ENCODE data around the gene TCF4. TPM values are rescaled to one million over a fixed set of nuclear protein-coding genes. Genes with fewer than 3 reads are reported as not detected.

The TCF4 gene
- polyA plus RNA-seq, 1 donor (not counting 4 experiments of a cell fraction or from before 2014, with no cell fraction given), result 9.7 TPM

DNA sequence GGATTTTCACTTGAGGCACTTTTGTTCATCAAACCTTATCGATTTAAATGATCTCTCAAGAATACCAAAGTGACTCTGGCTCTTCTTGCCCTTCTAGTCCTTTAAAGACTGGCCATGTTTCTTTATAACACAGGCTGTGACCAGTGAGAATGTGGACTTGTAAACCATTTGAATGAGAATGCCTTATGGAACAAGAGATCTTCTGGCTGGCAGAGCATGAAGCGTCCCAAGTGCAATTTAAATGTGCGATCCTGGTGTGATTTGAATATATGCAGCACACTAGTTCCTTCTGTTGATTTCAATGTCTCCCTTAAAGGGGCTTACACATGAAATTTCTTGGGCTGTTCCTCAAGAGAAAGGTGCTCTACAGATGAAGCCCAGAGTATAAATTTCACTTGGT is 366.4 kb downstream of the TCF4 start:
- Histone ChIP-seq H3K4me3 (ENCODE audit: control insufficient read depth in 2 of 3, extremely low read depth in 1 of 3, insufficient read depth in 2 of 3, low read depth in 1 of 3, low read length in 3 of 3) (no peak overlapping the region), H3K79me2 (ENCODE audit: control insufficient read depth, insufficient read depth, low read length) (no peaks in the 10 kb centered on the region), H3K4me2 (ENCODE audit: control insufficient read depth, extremely low read depth, insufficient read depth, low read depth, low read length) (no peak overlapping the region), H3K9me3 (ENCODE audit: control insufficient read depth, low read depth, low read length) (no peaks in the 10 kb centered on the region), H2AFZ (ENCODE audit: control insufficient read depth, low read length) (no peak overlapping the region), H3K9me1 (ENCODE audit: control insufficient read depth, extremely low read depth, insufficient read depth, low read length) (no peaks in the 10 kb centered on the region), H3K4me1 (ENCODE audit: control insufficient read depth, extremely low read depth, insufficient read depth, low read length) (no peaks in the 10 kb centered on the region), H3K27ac (ENCODE audit: control insufficient read depth, insufficient read depth, low read length) (no peak overlapping the region), H3K36me3 (ENCODE audit: control insufficient read depth in 2 of 2, extremely low read depth in 1 of 2, insufficient read depth in 2 of 2, low read length in 2 of 2) (no peaks in the 10 kb centered on the region), H4K20me1 (ENCODE audit: control insufficient read depth, extremely low read depth, insufficient read depth, low read length) (no peaks in the 10 kb centered on the region), H3K9ac (ENCODE audit: control insufficient read depth, extremely low read depth, insufficient read depth, low read length) (no peak overlapping the region), H3K27me3 (ENCODE audit: control insufficient read depth, extremely low read depth, insufficient read depth, low read length) (peaks cover 4% of the 10 kb centered on the region)
- no peak for FAIRE-seq
- DNase-seq (ENCODE audit: low read depth, low spot score), result no peak
- dilution Hi-C loops (cut with MboI; ENCODE audit: extremely low pct_ligation_motif_present, low sequenced_read_pairs), result no loop called here
- TF ChIP-seq, protein P1, sequence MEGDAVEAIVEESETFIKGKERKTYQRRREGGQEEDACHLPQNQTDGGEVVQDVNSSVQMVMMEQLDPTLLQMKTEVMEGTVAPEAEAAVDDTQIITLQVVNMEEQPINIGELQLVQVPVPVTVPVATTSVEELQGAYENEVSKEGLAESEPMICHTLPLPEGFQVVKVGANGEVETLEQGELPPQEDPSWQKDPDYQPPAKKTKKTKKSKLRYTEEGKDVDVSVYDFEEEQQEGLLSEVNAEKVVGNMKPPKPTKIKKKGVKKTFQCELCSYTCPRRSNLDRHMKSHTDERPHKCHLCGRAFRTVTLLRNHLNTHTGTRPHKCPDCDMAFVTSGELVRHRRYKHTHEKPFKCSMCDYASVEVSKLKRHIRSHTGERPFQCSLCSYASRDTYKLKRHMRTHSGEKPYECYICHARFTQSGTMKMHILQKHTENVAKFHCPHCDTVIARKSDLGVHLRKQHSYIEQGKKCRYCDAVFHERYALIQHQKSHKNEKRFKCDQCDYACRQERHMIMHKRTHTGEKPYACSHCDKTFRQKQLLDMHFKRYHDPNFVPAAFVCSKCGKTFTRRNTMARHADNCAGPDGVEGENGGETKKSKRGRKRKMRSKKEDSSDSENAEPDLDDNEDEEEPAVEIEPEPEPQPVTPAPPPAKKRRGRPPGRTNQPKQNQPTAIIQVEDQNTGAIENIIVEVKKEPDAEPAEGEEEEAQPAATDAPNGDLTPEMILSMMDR (optimal IDR thresholded peaks at IDR 0.05 in 1 of 3, IDR thresholded peaks at IDR 0.05 in 1 of 3, conservative IDR thresholded peaks at IDR 0.05 in 1 of 3; ENCODE audit: extremely low read depth in 1 of 3, insufficient read depth in 2 of 3, low read length in 3 of 3), result no peak
- TF ChIP-seq EZH2 (IDR thresholded peaks at IDR 0.05; ENCODE audit: low read length), result no peak

DNA sequence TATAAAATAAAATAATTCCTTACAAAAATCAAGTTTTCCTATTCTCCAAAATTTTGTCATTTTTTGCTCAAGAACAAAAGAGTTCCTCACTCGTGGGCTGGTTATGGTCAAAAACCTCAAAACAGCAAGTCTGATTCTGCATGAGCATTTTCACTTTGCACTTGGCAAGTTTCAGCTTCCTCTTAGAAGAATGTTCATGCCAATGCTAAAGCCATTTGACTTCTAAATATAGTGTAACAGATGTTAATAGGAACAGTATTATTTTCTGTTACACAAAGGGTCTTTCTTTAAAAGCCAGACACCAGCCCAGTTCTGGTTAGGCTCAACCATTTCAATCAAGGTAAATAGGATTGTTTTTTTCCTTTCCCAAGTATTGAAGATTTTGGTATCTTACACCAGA is 367.5 kb downstream of the TCF4 start:
- Histone ChIP-seq H3K27ac (ENCODE audit: control insufficient read depth, insufficient read depth, low read length) (no peak overlapping the region), H3K36me3 (ENCODE audit: control insufficient read depth in 2 of 2, extremely low read depth in 1 of 2, insufficient read depth in 2 of 2, low read length in 2 of 2) (no peaks in the 10 kb centered on the region), H3K4me2 (ENCODE audit: control insufficient read depth, extremely low read depth, insufficient read depth, low read depth, low read length) (no peak overlapping the region), H3K79me2 (ENCODE audit: control insufficient read depth, insufficient read depth, low read length) (no peaks in the 10 kb centered on the region), H2AFZ (ENCODE audit: control insufficient read depth, low read length) (no peak overlapping the region), H3K9me1 (ENCODE audit: control insufficient read depth, extremely low read depth, insufficient read depth, low read length) (no peaks in the 10 kb centered on the region), H4K20me1 (ENCODE audit: control insufficient read depth, extremely low read depth, insufficient read depth, low read length) (no peaks in the 10 kb centered on the region), H3K4me1 (ENCODE audit: control insufficient read depth, extremely low read depth, insufficient read depth, low read length) (no peaks in the 10 kb centered on the region), H3K4me3 (ENCODE audit: control insufficient read depth in 2 of 3, extremely low read depth in 1 of 3, insufficient read depth in 2 of 3, low read depth in 1 of 3, low read length in 3 of 3) (no peak overlapping the region), H3K9me3 (ENCODE audit: control insufficient read depth, low read depth, low read length) (no peaks in the 10 kb centered on the region), H3K9ac (ENCODE audit: control insufficient read depth, extremely low read depth, insufficient read depth, low read length) (no peak overlapping the region), H3K27me3 (ENCODE audit: control insufficient read depth, extremely low read depth, insufficient read depth, low read length) (peaks cover 7% of the 10 kb centered on the region)
- TF ChIP-seq, protein P1 (optimal IDR thresholded peaks at IDR 0.05 in 1 of 3, IDR thresholded peaks at IDR 0.05 in 1 of 3, conservative IDR thresholded peaks at IDR 0.05 in 1 of 3; ENCODE audit: extremely low read depth in 1 of 3, insufficient read depth in 2 of 3, low read length in 3 of 3), result no peak
- no peak for TF ChIP-seq EZH2 (IDR thresholded peaks at IDR 0.05; ENCODE audit: low read length)
- FAIRE-seq, result no peak
- dilution Hi-C loops (cut with MboI; ENCODE audit: extremely low pct_ligation_motif_present, low sequenced_read_pairs), result no loop called here
- DNase-seq (ENCODE audit: low read depth, low spot score), result no peak

All from keratinocyte (primary cell).